Liver (tissue), 9 donors: ENCODE measurements around the gene EXOC1L. TPM values are rescaled to one million over a fixed set of nuclear protein-coding genes. Genes with fewer than 3 reads are reported as not detected.

ENCODE experiments used
- DNase-seq: peaks from one replicate; pipeline ENCODE4 v3.0.0-alpha.2; 2017; ENCODE audit warnings: low spot score
- H3K27ac ChIP-seq, 2 donors: one replicate each; pipeline ENCODE4 v1.7.0; 2013; ENCODE audit warnings: inconsistent platforms in 2 of 2, low read length in 2 of 2, control low read depth in 1 of 2, low read depth in 1 of 2, mild to moderate bottlenecking in 1 of 2
- H3K27me3 ChIP-seq, 4 donors: one replicate each; pipeline versions ENCODE4 v1.6.1 to v1.7.0; 2013; ENCODE audit warnings: low read length in 3 of 4, inconsistent platforms in 1 of 4, mild to moderate bottlenecking in 1 of 4, moderate library complexity in 1 of 4; ENCODE audit not compliant: control insufficient read depth in 4 of 4, insufficient read depth in 4 of 4
- H3K36me3 ChIP-seq, 4 donors: one replicate each; pipeline versions ENCODE4 v1.6.1 to v1.7.0; 2013; ENCODE audit warnings: low read length in 3 of 4, mild to moderate bottlenecking in 3 of 4, low read depth in 1 of 4, moderate library complexity in 1 of 4; ENCODE audit not compliant: control insufficient read depth in 4 of 4, insufficient read depth in 3 of 4
- H3K4me1 ChIP-seq, 4 donors: one replicate each; pipeline versions ENCODE4 v1.6.1 to v1.7.0; 2013; ENCODE audit warnings: low read length in 3 of 4, mild to moderate bottlenecking in 3 of 4, moderate library complexity in 1 of 4; ENCODE audit not compliant: control insufficient read depth in 4 of 4, insufficient read depth in 4 of 4
- H3K4me3 ChIP-seq, 3 donors: one replicate each; pipeline versions ENCODE4 v1.6.1 to v1.7.0; 2013; ENCODE audit warnings: low read length in 3 of 3, control low read depth in 1 of 3, low read depth in 1 of 3, mild to moderate bottlenecking in 1 of 3
- H3K9ac ChIP-seq, 2 donors: one replicate each; pipeline ENCODE4 v1.7.0; 2013; ENCODE audit warnings: low read length in 2 of 2, mild to moderate bottlenecking in 2 of 2, moderate library complexity in 2 of 2, control low read depth in 1 of 2, low read depth in 1 of 2
- H3K9me3 ChIP-seq, 4 donors: one replicate each; pipeline versions ENCODE4 v1.6.1 to v1.7.0; 2013; ENCODE audit warnings: low read length in 3 of 4; ENCODE audit not compliant: control insufficient read depth in 4 of 4
- EGR1 ChIP-seq, 2 donors: IDR thresholded peaks; 2 replicates each; pipeline ENCODE4 v1.6.1; 2016 to 2018; ENCODE audit warnings: antibody characterized with exemption in 2 of 2, low read depth in 2 of 2
- FOXA1 ChIP-seq: IDR thresholded peaks from 2 replicates; pipeline ENCODE4 v1.6.1; 2016; ENCODE audit warnings: antibody characterized with exemption
- GABPA ChIP-seq, 2 donors: IDR thresholded peaks in 1 of 2; conservative IDR thresholded peaks in 1 of 2; 2 replicates each; pipeline ENCODE4 v1.6.1; 2016; ENCODE audit warnings: antibody characterized with exemption in 2 of 2, mild to moderate bottlenecking in 1 of 2, moderate library complexity in 1 of 2
- HNF4A ChIP-seq, 2 donors: conservative IDR thresholded peaks; 2 replicates each; pipeline ENCODE4 v1.6.1; 2016; ENCODE audit warnings: antibody characterized with exemption in 2 of 2, mild to moderate bottlenecking in 2 of 2
- HNF4G ChIP-seq: IDR thresholded peaks from 2 replicates; pipeline ENCODE4 v1.6.1; 2016; ENCODE audit warnings: antibody characterized with exemption
- JUND ChIP-seq, 2 donors: IDR thresholded peaks; 2 replicates each; pipeline ENCODE4 v1.6.1; 2016; ENCODE audit warnings: antibody characterized with exemption in 2 of 2
- NR2F2 ChIP-seq: IDR thresholded peaks from 2 replicates; pipeline ENCODE4 v1.6.1; 2016; ENCODE audit warnings: antibody characterized with exemption
- RAD21 ChIP-seq, 2 donors: IDR thresholded peaks; 2 replicates each; pipeline ENCODE4 v1.6.1; 2016; ENCODE audit warnings: antibody characterized with exemption in 2 of 2, mild to moderate bottlenecking in 2 of 2
- SP1 ChIP-seq: IDR thresholded peaks from 2 replicates; pipeline ENCODE4 v1.6.1; 2018; ENCODE audit warnings: antibody characterized with exemption, mild to moderate bottlenecking
- TAF1 ChIP-seq: conservative IDR thresholded peaks from 2 replicates; pipeline ENCODE4 v1.6.1; 2016; ENCODE audit warnings: antibody characterized with exemption, mild to moderate bottlenecking
- YY1 ChIP-seq: IDR thresholded peaks from 2 replicates; pipeline ENCODE4 v1.6.1; 2016; ENCODE audit warnings: antibody characterized with exemption, mild to moderate bottlenecking
- WGBS: extraction: QIAGEN DNeasy Blood & Tissue Kit; methylation state at CpG from one replicate; pipeline ENCODE4 v1.1.7; 2013; 5-methylcytosine and 5-hydroxymethylcytosine counted together
- polyA plus RNA-seq, 2 donors: library from polyadenylated mRNA; stranded (reverse) in 1 of 2; unstranded in 1 of 2; fragments of 200-250 nt in 1 of 2; fragments of >200 nt in 1 of 2; fragmentation: Nextera tagmentation in 1 of 2; extraction: Ambion mirVana in 1 of 2; gene quantifications; one replicate each; pipeline versions ENCODE4 v1.2.1 to v1.2.3, GENCODE V29; 2013 to 2015
- total RNA-seq, 2 donors: library from RNA; depleted of rRNA; stranded (reverse); fragments of >200 nt; gene quantifications; one replicate each; pipeline ENCODE4 v1.2.3, GENCODE V29; 2014
- TF ChIP-seq, protein P1 (sequence below): IDR thresholded peaks from 2 replicates; pipeline ENCODE4 v1.6.1; 2016; ENCODE audit warnings: antibody characterized with exemption, mild to moderate bottlenecking
- TF ChIP-seq, protein P2 (sequence below): IDR thresholded peaks from 2 replicates; pipeline ENCODE4 v1.6.1; 2016; ENCODE audit warnings: antibody characterized with exemption
- donor health status: healthy.
- donor health status: healthy.
- donor health status: healthy.
- donor health status: healthy.
- donor health status: healthy.

Gene EXOC1L
- total and polyA plus RNA-seq, 4 donors: not detected

DNA sequence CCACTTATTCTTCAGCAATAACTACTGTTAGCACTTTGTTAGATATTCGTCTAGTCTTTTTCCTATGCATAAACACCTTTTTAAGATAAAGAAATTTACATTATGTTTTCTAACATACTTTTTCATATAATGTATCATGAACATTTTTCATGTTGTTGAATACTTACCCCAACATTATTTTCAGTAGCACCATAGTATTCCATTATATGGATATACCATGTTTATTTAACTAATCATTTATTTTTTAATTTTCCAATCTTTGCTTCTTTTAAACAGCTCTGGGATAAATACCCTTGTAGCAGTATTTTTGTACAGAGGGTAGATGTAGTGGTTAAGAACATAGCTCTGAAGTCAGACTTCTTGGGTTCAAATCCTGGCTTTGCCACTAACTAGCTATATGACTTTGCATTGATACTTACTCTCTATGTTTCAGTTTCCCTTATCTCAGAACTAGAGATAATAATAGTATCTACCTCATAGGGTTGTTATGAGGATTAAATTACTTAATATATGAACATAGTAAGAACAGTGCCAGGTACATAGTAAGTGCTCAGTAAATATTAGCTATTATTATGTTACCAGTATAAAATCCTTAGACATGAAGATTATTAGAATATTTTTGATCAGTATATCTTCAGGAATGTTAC, 45.1 kb downstream of the EXOC1L start:
- no peaks in the 10 kb centered on the region for H3K9me3 ChIP-seq
- peaks cover 2 to 23% (median 13%) of the 10 kb centered on the region in 4 donors for H3K36me3 ChIP-seq

DNA sequence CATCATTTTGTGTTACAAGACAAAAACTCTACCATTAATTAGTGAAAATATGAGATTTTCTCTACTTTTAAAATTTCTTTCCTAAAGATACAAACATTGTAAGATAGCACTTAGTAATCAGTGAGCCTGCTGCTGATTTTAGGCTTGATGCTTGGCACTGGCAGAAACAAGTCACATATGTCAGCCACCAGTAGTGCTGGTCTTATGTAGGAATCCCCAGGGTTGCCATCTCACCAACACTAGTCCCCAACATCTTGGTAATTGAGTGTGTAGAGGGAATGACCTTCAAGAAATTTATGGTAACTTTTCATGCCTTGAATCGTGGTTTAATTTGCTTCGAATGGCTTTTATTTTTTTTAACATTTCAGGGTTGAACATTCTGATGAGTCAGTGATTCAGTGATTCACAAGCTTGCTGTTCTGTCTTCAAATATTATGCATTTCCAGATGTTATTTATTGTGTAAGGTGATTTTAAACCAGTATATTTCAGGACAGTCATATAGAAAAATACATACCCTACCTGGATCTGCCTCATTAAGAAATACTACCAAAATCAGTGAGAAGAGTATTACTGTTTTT, 45.7 kb downstream of the EXOC1L start:
- TF ChIP-seq FOXA1 (no peak), RAD21 (IDR thresholded peaks at IDR 0.05) (no peak), TAF1 (no peak), SP1 (no peak), HNF4A (conservative IDR thresholded peaks at IDR 0.05) (no peak), HNF4G (no peak), YY1 (no peak), EGR1 (IDR thresholded peaks at IDR 0.05; ENCODE audit: low read depth in 2 of 2) (no peak), NR2F2 (no peak)
- TF ChIP-seq, protein P1, sequence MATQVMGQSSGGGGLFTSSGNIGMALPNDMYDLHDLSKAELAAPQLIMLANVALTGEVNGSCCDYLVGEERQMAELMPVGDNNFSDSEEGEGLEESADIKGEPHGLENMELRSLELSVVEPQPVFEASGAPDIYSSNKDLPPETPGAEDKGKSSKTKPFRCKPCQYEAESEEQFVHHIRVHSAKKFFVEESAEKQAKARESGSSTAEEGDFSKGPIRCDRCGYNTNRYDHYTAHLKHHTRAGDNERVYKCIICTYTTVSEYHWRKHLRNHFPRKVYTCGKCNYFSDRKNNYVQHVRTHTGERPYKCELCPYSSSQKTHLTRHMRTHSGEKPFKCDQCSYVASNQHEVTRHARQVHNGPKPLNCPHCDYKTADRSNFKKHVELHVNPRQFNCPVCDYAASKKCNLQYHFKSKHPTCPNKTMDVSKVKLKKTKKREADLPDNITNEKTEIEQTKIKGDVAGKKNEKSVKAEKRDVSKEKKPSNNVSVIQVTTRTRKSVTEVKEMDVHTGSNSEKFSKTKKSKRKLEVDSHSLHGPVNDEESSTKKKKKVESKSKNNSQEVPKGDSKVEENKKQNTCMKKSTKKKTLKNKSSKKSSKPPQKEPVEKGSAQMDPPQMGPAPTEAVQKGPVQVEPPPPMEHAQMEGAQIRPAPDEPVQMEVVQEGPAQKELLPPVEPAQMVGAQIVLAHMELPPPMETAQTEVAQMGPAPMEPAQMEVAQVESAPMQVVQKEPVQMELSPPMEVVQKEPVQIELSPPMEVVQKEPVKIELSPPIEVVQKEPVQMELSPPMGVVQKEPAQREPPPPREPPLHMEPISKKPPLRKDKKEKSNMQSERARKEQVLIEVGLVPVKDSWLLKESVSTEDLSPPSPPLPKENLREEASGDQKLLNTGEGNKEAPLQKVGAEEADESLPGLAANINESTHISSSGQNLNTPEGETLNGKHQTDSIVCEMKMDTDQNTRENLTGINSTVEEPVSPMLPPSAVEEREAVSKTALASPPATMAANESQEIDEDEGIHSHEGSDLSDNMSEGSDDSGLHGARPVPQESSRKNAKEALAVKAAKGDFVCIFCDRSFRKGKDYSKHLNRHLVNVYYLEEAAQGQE: no peak
- TF ChIP-seq, protein P2, sequence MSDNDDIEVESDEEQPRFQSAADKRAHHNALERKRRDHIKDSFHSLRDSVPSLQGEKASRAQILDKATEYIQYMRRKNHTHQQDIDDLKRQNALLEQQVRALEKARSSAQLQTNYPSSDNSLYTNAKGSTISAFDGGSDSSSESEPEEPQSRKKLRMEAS: no peak
- Histone ChIP-seq H3K27me3 (no peaks in the 10 kb centered on the region), H3K9me3 (no peaks in the 10 kb centered on the region), H3K4me3 (no peak overlapping the region), H3K4me1 (no peaks in the 10 kb centered on the region), H3K27ac (no peak overlapping the region), H3K36me3 (peaks cover 2 to 25% (median 16%) of the 10 kb centered on the region in 4 donors), H3K9ac (no peak overlapping the region)
- 87% methylated on average over 2 of the region's 2 CpGs for WGBS
- DNase-seq: no peak

More for the DNA sequence above, 45.1 kb downstream of the EXOC1L start:
- no peaks in the 10 kb centered on the region for H3K27me3 ChIP-seq
- no peak for TF ChIP-seq GABPA (IDR thresholded peaks at IDR 0.05 in 1 of 2, conservative IDR thresholded peaks at IDR 0.05 in 1 of 2)
- H3K4me3 ChIP-seq: no peak overlapping the region
- 96% methylated on average over 1 of the region's 1 CpG for WGBS
- no peak overlapping the region for H3K27ac ChIP-seq
- no peak overlapping the region for H3K9ac ChIP-seq
- no peaks in the 10 kb centered on the region for H3K4me1 ChIP-seq
- DNase-seq: no peak

DNA sequence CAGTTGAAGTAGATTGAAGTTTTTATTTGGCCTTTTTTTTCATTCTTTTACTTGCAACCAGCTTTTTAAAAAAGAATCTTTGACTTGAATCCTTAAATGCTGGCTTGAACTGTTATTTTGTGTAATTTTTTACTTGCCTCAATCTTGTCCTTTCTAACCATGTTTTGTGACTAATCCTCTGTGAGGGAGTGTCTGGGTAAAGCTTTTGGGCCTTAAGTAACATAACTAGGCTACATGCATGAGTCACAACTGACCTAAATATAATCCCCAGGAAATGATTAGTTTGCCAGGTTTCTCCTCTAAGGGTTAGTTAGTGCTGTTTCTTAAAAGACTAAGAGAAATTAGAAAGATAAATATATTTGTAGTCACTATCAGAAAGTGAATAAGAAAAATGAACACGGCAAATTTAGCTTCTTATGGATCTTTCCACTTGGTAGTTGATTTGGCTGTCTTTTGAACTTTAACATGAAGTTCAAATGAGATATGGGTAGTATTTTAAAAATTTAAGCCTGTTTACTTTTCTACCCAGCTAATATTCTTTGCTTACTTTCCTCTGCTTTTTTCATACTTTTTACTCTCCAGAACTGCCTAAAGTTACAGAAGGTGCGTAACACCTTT, 46.8 kb downstream of the EXOC1L start:
- H3K4me3 ChIP-seq: no peak overlapping the region
- TF ChIP-seq TAF1 (no peak), HNF4A (conservative IDR thresholded peaks at IDR 0.05) (no peak), JUND (IDR thresholded peaks at IDR 0.05) (peak; percentile 49 to 60)
- 66% methylated on average over 2 of the region's 2 CpGs for WGBS
- H3K4me1 ChIP-seq: no peaks in the 10 kb centered on the region
- no peaks in the 10 kb centered on the region for H3K27me3 ChIP-seq
- H3K9me3 ChIP-seq: no peaks in the 10 kb centered on the region
- DNase-seq: no peak
- no peak overlapping the region for H3K27ac ChIP-seq
- peaks cover 2 to 34% (median 19%) of the 10 kb centered on the region in 4 donors for H3K36me3 ChIP-seq
- H3K9ac ChIP-seq: no peak overlapping the region
